HepG2 (cell line): ENCODE data around the gene TBC1D16. TPM values are rescaled to one million over a fixed set of nuclear protein-coding genes. Genes with fewer than 3 reads are reported as not detected.

ENCODE experiments used
- DBP ChIP-seq: sonication (generic); formaldehyde crosslinking; IDR thresholded peaks from 2 replicates; pipeline ENCODE4 v1.4.0; 2020; ENCODE audit warnings: missing genetic modification reagents; ENCODE audit errors: not compliant biosample characterization
- FOXM1 ChIP-seq: sonication (generic); formaldehyde crosslinking; IDR thresholded peaks from 2 replicates; pipeline ENCODE4 v1.5.0; 2020; ENCODE audit warnings: missing genetic modification reagents
- JDP2 ChIP-seq: sonication (generic); formaldehyde crosslinking; IDR thresholded peaks from 2 replicates; pipeline ENCODE4 v1.8.1; 2022; ENCODE audit warnings: missing genetic modification reagents, borderline replicate concordance
- KLF12 ChIP-seq: sonication (generic); formaldehyde crosslinking; IDR thresholded peaks from 2 replicates; pipeline ENCODE4 v1.4.0; 2020; ENCODE audit warnings: missing genetic modification reagents, borderline replicate concordance
- LCORL ChIP-seq, 2 experiments: fragments of 450-650 bp in 1 of 2; sonication (generic) in 1 of 2; formaldehyde crosslinking in 1 of 2; IDR thresholded peaks; 2 replicates each; pipeline versions ENCODE4 v1.5.0 to v1.6.1; 2017 to 2020; ENCODE audit warnings: antibody characterized with exemption in 1 of 2, missing genetic modification reagents in 1 of 2
- MBD4 ChIP-seq: IDR thresholded peaks from 2 replicates; pipeline ENCODE4 v1.6.1; 2012; ENCODE audit warnings: low read length, inconsistent platforms, borderline replicate concordance
- MEIS1 ChIP-seq: sonication (generic); formaldehyde crosslinking; IDR thresholded peaks from 2 replicates; pipeline ENCODE4 v1.9.0; 2021; ENCODE audit warnings: mild to moderate bottlenecking, missing genetic modification reagents, moderate library complexity, borderline replicate concordance
- PHF20 ChIP-seq: sonication (generic); formaldehyde crosslinking; IDR thresholded peaks from 2 replicates; pipeline ENCODE4 v1.5.0; 2020; ENCODE audit warnings: mild to moderate bottlenecking, missing genetic modification reagents
- RBM39 ChIP-seq: fragments of 200-400 bp; formaldehyde crosslinking; IDR thresholded peaks from one replicate; pipeline ENCODE4 v1.6.1; 2018; ENCODE audit warnings: antibody characterized with exemption, mild to moderate bottlenecking, low read depth, low read length; ENCODE audit not compliant: poor library complexity, severe bottlenecking
- SNAPC5 ChIP-seq: sonication (generic); formaldehyde crosslinking; IDR thresholded peaks from 2 replicates; pipeline ENCODE4 v1.8.1; 2023; ENCODE audit warnings: mild to moderate bottlenecking, missing genetic modification reagents, borderline replicate concordance
- TARDBP ChIP-seq: sonication (generic); formaldehyde crosslinking; IDR thresholded peaks from 2 replicates; pipeline ENCODE4 v1.8.0; 2022; ENCODE audit warnings: mild to moderate bottlenecking, missing genetic modification reagents
- TFAP4 ChIP-seq: sonication (generic); IDR thresholded peaks from 2 replicates; pipeline ENCODE4 v1.6.1; 2016; ENCODE audit warnings: low read depth, borderline replicate concordance
- ZBTB25 ChIP-seq: IDR thresholded peaks from 2 replicates; pipeline ENCODE4 v1.6.1; 2018; ENCODE audit warnings: missing genetic modification reagents
- ZNF234 ChIP-seq: sonication (generic); formaldehyde crosslinking; conservative IDR thresholded peaks from 2 replicates; pipeline ENCODE4 v1.5.1; 2020; ENCODE audit warnings: mild to moderate bottlenecking, missing genetic modification reagents
- ZNF572 ChIP-seq: sonication (generic); formaldehyde crosslinking; IDR thresholded peaks from 2 replicates; pipeline ENCODE4 v1.5.1; 2020; ENCODE audit warnings: mild to moderate bottlenecking, missing genetic modification reagents
- ZNF691 ChIP-seq: sonication (generic); formaldehyde crosslinking; IDR thresholded peaks from 2 replicates; pipeline ENCODE4 v1.4.0; 2020; ENCODE audit warnings: missing genetic modification reagents, low read depth, mild to moderate bottlenecking, borderline replicate concordance
- ZNF704 ChIP-seq: sonication (generic); formaldehyde crosslinking; IDR thresholded peaks from 2 replicates; pipeline ENCODE4 v1.8.1; 2023; ENCODE audit warnings: mild to moderate bottlenecking, inconsistent platforms, moderate library complexity, missing genetic modification reagents, borderline replicate concordance
- ZNF737 ChIP-seq: sonication (generic); formaldehyde crosslinking; IDR thresholded peaks from 2 replicates; pipeline ENCODE4 v1.5.0; 2020; ENCODE audit warnings: missing genetic modification reagents, mild to moderate bottlenecking, borderline replicate concordance
- ZNF781 ChIP-seq: sonication (generic); formaldehyde crosslinking; IDR thresholded peaks from 2 replicates; pipeline ENCODE4 v1.5.1; 2020; ENCODE audit warnings: borderline replicate concordance, mild to moderate bottlenecking, missing genetic modification reagents; ENCODE audit errors: not compliant biosample characterization
- ZNF792 ChIP-seq: IDR thresholded peaks from 2 replicates; pipeline ENCODE4 v1.6.1; 2016
- ZNF850 ChIP-seq: sonication (generic); formaldehyde crosslinking; conservative IDR thresholded peaks from 2 replicates; pipeline ENCODE4 v1.9.0; 2021; ENCODE audit warnings: mild to moderate bottlenecking, missing genetic modification reagents
- ZSCAN20 ChIP-seq: sonication (generic); formaldehyde crosslinking; IDR thresholded peaks from 2 replicates; pipeline ENCODE4 v1.4.0; 2020; ENCODE audit warnings: missing genetic modification reagents, mild to moderate bottlenecking, borderline replicate concordance
- polyA plus RNA-seq, 8 experiments: library from polyadenylated mRNA; depleted of rRNA in 3 of 8; stranded (reverse) in 7 of 8; unstranded in 1 of 8; fragments of >200 nt; fragmentation: Illumina TruSeq in 4 of 8; extraction: Trizol in 4 of 8; gene quantifications; 2 replicates each; pipeline versions ENCODE4 v1.2.1 to v1.2.3, GENCODE V29; 2011 to 2016; ENCODE audit warnings: low read depth in 4 of 8, missing spikeins in 1 of 8, mixed read lengths in 1 of 8; ENCODE audit not compliant: insufficient read depth in 1 of 8
- total RNA-seq, 5 experiments: library from RNA; depleted of rRNA; stranded (reverse); fragments of >200 nt; fragmentation: Illumina TruSeq; extraction: Trizol; gene quantifications; 2 replicates each; pipeline ENCODE4 v1.2.3, GENCODE V29; 2016; ENCODE audit warnings: low read depth in 1 of 5

Gene TBC1D16
- total and polyA plus RNA-seq, 2 of the 13 experiments (the other 11 are each of a cell fraction or from before 2014, with no cell fraction given) = 14.9 to 24.9 TPM

- TF ChIP-seq ZNF737 (CRISPR knock-in tag) (peak; percentile 84; the same call in 1 of the 2 replicates), PHF20 (CRISPR knock-in tag) (peak; percentile 49), ZNF572 (no peak), ZNF850 (CRISPR knock-in tag) (no peak), MBD4 (no peak), KLF12 (CRISPR knock-in tag) (0 out of 2 replicates have a peak, but pooled peaks have one; percentile 56), ZNF781 (CRISPR knock-in tag) (peak; percentile 95), MEIS1 (CRISPR knock-in tag) (peak; percentile 93), TFAP4 (peak; percentile 96), SNAPC5 (peak; percentile 83; the same call in 1 of the 2 replicates), ZSCAN20 (CRISPR knock-in tag) (peak; percentile 64; the same call in 1 of the 2 replicates), ZNF704 (CRISPR knock-in tag) (peak; percentile 69), ZNF792 (peak; percentile 97), DBP (CRISPR knock-in tag) (peak; percentile 94), RBM39 (peak; percentile 57), FOXM1 (CRISPR knock-in tag) (no peak), ZNF234 (CRISPR knock-in tag) (no peak), ZNF691 (peak; percentile 98; the same call in 1 of the 2 replicates), LCORL (IDR thresholded peaks at IDR 0.05) (no peak), LCORL (CRISPR knock-in tag; IDR thresholded peaks at IDR 0.05) (peak; percentile 99), TARDBP (CRISPR knock-in tag) (peak; percentile 100), ZBTB25 (peak; percentile 98), JDP2 (peak; percentile 53; the same call in 1 of the 2 replicates)
These were observed 42.1 kb downstream of the TBC1D16 start (continued) for GRCh38 chr17:79993390-79994227.
